Cardiac ventricle fibroblast (primary cell): ENCODE measurements around the gene MSL3. TPM values are rescaled to one million over a fixed set of nuclear protein-coding genes. Genes with fewer than 3 reads are reported as not detected.

Experiments
- total RNA-seq: library from RNA; depleted of rRNA; stranded (reverse); fragments of >200 nt; gene quantifications from 2 replicates; pipeline ENCODE4 v1.2.3, GENCODE V29; 2015

The MSL3 gene, protein sequence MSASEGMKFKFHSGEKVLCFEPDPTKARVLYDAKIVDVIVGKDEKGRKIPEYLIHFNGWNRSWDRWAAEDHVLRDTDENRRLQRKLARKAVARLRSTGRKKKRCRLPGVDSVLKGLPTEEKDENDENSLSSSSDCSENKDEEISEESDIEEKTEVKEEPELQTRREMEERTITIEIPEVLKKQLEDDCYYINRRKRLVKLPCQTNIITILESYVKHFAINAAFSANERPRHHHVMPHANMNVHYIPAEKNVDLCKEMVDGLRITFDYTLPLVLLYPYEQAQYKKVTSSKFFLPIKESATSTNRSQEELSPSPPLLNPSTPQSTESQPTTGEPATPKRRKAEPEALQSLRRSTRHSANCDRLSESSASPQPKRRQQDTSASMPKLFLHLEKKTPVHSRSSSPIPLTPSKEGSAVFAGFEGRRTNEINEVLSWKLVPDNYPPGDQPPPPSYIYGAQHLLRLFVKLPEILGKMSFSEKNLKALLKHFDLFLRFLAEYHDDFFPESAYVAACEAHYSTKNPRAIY
- total RNA-seq, result 17.5 and 32.7 TPM in 2 replicates

DNA sequence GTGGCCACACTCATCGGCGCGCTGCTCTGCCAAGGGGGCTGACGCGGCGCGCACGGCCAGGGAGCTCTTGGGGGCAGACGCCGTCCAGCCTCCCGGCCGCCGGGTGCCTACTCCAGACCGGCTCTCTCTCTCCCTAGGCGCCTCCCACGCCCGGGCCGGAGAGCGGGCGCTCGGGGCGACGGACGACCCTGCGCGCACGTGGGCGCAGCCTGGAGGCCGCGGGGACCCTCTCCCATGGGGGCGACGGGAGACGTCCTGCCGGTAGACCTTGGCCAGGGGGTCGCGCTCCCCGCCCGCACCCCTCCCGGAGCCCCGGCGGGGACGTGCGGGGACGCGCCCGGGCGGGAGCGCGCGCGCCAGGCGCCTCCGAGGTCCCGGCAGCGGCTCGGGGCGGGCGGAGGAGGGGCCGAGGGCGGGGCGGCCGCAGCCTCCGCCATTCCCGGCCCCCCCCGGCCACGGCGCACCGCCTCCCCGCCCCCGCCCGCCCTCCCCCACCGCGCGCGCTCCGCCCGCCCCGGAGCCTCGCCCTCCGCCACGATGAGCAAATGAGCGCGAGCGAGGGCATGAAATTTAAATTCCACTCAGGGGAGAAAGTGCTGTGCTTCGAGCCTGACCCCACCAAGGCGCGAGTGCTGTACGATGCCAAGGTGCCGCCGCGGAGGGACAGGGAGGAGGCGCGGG, at the start of gene MSL3:
TSS of gene MSL3 (plus strand) at position 519 of the 681 bp plus-strand sequence. CDS start at position 546, 27 bp downstream.

Other genes starting within 250 kb of the MSL3 start
- 53.2 and 58.0 TPM in 2 replicates for gene ARHGAP6, start 92.3 kb upstream of the MSL3 start, total RNA-seq